Liver (tissue), 9 donors: ENCODE data around the gene MED12. TPM values are rescaled to one million over a fixed set of nuclear protein-coding genes. Genes with fewer than 3 reads are reported as not detected.

Experiments used
- DNase-seq: peaks from one replicate; pipeline ENCODE4 v3.0.0-alpha.2; 2017; ENCODE audit warnings: low spot score
- H3K27ac ChIP-seq, 2 donors: one replicate each; pipeline ENCODE4 v1.7.0; 2013; ENCODE audit warnings: inconsistent platforms in 2 of 2, low read length in 2 of 2, control low read depth in 1 of 2, low read depth in 1 of 2, mild to moderate bottlenecking in 1 of 2
- H3K27me3 ChIP-seq, 4 donors: one replicate each; pipeline versions ENCODE4 v1.6.1 to v1.7.0; 2013; ENCODE audit warnings: low read length in 3 of 4, inconsistent platforms in 1 of 4, mild to moderate bottlenecking in 1 of 4, moderate library complexity in 1 of 4; ENCODE audit not compliant: control insufficient read depth in 4 of 4, insufficient read depth in 4 of 4
- H3K36me3 ChIP-seq, 4 donors: one replicate each; pipeline versions ENCODE4 v1.6.1 to v1.7.0; 2013; ENCODE audit warnings: low read length in 3 of 4, mild to moderate bottlenecking in 3 of 4, low read depth in 1 of 4, moderate library complexity in 1 of 4; ENCODE audit not compliant: control insufficient read depth in 4 of 4, insufficient read depth in 3 of 4
- H3K4me1 ChIP-seq, 4 donors: one replicate each; pipeline versions ENCODE4 v1.6.1 to v1.7.0; 2013; ENCODE audit warnings: low read length in 3 of 4, mild to moderate bottlenecking in 3 of 4, moderate library complexity in 1 of 4; ENCODE audit not compliant: control insufficient read depth in 4 of 4, insufficient read depth in 4 of 4
- H3K4me3 ChIP-seq, 3 donors: one replicate each; pipeline versions ENCODE4 v1.6.1 to v1.7.0; 2013; ENCODE audit warnings: low read length in 3 of 3, control low read depth in 1 of 3, low read depth in 1 of 3, mild to moderate bottlenecking in 1 of 3
- H3K9ac ChIP-seq, 2 donors: one replicate each; pipeline ENCODE4 v1.7.0; 2013; ENCODE audit warnings: low read length in 2 of 2, mild to moderate bottlenecking in 2 of 2, moderate library complexity in 2 of 2, control low read depth in 1 of 2, low read depth in 1 of 2
- H3K9me3 ChIP-seq, 4 donors: one replicate each; pipeline versions ENCODE4 v1.6.1 to v1.7.0; 2013; ENCODE audit warnings: low read length in 3 of 4; ENCODE audit not compliant: control insufficient read depth in 4 of 4
- EGR1 ChIP-seq, 2 donors: IDR thresholded peaks; 2 replicates each; pipeline ENCODE4 v1.6.1; 2016 to 2018; ENCODE audit warnings: antibody characterized with exemption in 2 of 2, low read depth in 2 of 2
- FOXA1 ChIP-seq: IDR thresholded peaks from 2 replicates; pipeline ENCODE4 v1.6.1; 2016; ENCODE audit warnings: antibody characterized with exemption
- FOXA2 ChIP-seq: IDR thresholded peaks from 2 replicates; pipeline ENCODE4 v1.6.1; 2016; ENCODE audit warnings: antibody characterized with exemption
- HNF4G ChIP-seq: IDR thresholded peaks from 2 replicates; pipeline ENCODE4 v1.6.1; 2016; ENCODE audit warnings: antibody characterized with exemption
- JUND ChIP-seq, 2 donors: IDR thresholded peaks; 2 replicates each; pipeline ENCODE4 v1.6.1; 2016; ENCODE audit warnings: antibody characterized with exemption in 2 of 2
- NR2F2 ChIP-seq: IDR thresholded peaks from 2 replicates; pipeline ENCODE4 v1.6.1; 2016; ENCODE audit warnings: antibody characterized with exemption
- RXRA ChIP-seq, 2 donors: IDR thresholded peaks; 2 replicates each; pipeline ENCODE4 v1.6.1; 2017 to 2018; ENCODE audit warnings: antibody characterized with exemption in 2 of 2, mild to moderate bottlenecking in 1 of 2
- SP1 ChIP-seq: IDR thresholded peaks from 2 replicates; pipeline ENCODE4 v1.6.1; 2018; ENCODE audit warnings: antibody characterized with exemption, mild to moderate bottlenecking
- YY1 ChIP-seq: IDR thresholded peaks from 2 replicates; pipeline ENCODE4 v1.6.1; 2016; ENCODE audit warnings: antibody characterized with exemption, mild to moderate bottlenecking
- WGBS: extraction: QIAGEN DNeasy Blood & Tissue Kit; methylation state at CpG from one replicate; pipeline ENCODE4 v1.1.7; 2013; 5-methylcytosine and 5-hydroxymethylcytosine counted together
- polyA plus RNA-seq, 2 donors: library from polyadenylated mRNA; stranded (reverse) in 1 of 2; unstranded in 1 of 2; fragments of 200-250 nt in 1 of 2; fragments of >200 nt in 1 of 2; fragmentation: Nextera tagmentation in 1 of 2; extraction: Ambion mirVana in 1 of 2; gene quantifications; one replicate each; pipeline versions ENCODE4 v1.2.1 to v1.2.3, GENCODE V29; 2013 to 2015
- total RNA-seq, 2 donors: library from RNA; depleted of rRNA; stranded (reverse); fragments of >200 nt; gene quantifications; one replicate each; pipeline ENCODE4 v1.2.3, GENCODE V29; 2014
- TF ChIP-seq, protein P1 (sequence below): IDR thresholded peaks from 2 replicates; pipeline ENCODE4 v1.6.1; 2016; ENCODE audit warnings: antibody characterized with exemption, mild to moderate bottlenecking
- TF ChIP-seq, protein P2 (sequence below): IDR thresholded peaks from 2 replicates; pipeline ENCODE4 v1.6.1; 2016; ENCODE audit warnings: antibody characterized with exemption
- TF ChIP-seq, protein P3 (sequence below): fragments of 150-350 bp; IDR thresholded peaks from 2 replicates; pipeline ENCODE4 v1.5.1; 2017; ENCODE audit warnings: improper control_type of control experiment, low read depth, low read length; ENCODE audit not compliant: missing input control
- TF ChIP-seq, protein P4 (sequence below): IDR thresholded peaks from 2 replicates; pipeline ENCODE4 v1.6.1; 2016; ENCODE audit warnings: antibody characterized with exemption
- TF ChIP-seq, protein P5 (sequence below): IDR thresholded peaks from 2 replicates; pipeline ENCODE4 v1.6.1; 2016; ENCODE audit warnings: antibody characterized with exemption
- donor health status: healthy.
- donor health status: healthy.
- donor health status: healthy.
- donor health status: healthy.
- donor health status: healthy.

The MED12 gene
- total and polyA plus RNA-seq, 4 donors = 3.2 to 25.6 (median 9.3) TPM

DNA sequence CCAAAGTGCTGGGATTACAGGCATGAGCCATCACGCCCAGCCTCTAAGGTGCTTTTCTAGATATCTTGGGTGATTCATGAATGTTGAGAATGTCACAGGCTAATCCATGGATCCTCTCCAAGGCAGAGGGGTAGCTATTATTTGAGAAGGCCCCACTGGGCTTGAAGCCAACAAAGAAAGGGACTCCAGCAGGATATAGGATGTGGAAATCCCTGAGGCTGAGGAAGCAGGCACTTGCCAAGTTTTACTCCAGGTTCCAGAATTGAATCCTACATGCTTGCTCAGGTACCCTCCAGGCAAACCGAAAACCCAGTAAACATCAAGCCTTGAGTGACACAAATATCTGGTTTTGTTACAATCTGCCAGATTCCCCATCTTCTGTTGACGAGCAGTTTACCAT is 42.1 kb downstream of the MED12 start:
- Histone ChIP-seq H3K36me3 (no peaks in the 10 kb centered on the region), H3K9ac (no peak overlapping the region), H3K4me3 (no peak overlapping the region), H3K4me1 (no peaks in the 10 kb centered on the region), H3K9me3 (no peaks in the 10 kb centered on the region), H3K27ac (no peak overlapping the region), H3K27me3 (no peaks in the 10 kb centered on the region)
- TF ChIP-seq NR2F2 (no peak), YY1 (no peak), FOXA2 (no peak), JUND (IDR thresholded peaks at IDR 0.05) (no peak), EGR1 (IDR thresholded peaks at IDR 0.05; ENCODE audit: low read depth in 2 of 2) (no peak), RXRA (IDR thresholded peaks at IDR 0.05) (no peak), FOXA1 (no peak), SP1 (no peak)
- TF ChIP-seq, protein P1, sequence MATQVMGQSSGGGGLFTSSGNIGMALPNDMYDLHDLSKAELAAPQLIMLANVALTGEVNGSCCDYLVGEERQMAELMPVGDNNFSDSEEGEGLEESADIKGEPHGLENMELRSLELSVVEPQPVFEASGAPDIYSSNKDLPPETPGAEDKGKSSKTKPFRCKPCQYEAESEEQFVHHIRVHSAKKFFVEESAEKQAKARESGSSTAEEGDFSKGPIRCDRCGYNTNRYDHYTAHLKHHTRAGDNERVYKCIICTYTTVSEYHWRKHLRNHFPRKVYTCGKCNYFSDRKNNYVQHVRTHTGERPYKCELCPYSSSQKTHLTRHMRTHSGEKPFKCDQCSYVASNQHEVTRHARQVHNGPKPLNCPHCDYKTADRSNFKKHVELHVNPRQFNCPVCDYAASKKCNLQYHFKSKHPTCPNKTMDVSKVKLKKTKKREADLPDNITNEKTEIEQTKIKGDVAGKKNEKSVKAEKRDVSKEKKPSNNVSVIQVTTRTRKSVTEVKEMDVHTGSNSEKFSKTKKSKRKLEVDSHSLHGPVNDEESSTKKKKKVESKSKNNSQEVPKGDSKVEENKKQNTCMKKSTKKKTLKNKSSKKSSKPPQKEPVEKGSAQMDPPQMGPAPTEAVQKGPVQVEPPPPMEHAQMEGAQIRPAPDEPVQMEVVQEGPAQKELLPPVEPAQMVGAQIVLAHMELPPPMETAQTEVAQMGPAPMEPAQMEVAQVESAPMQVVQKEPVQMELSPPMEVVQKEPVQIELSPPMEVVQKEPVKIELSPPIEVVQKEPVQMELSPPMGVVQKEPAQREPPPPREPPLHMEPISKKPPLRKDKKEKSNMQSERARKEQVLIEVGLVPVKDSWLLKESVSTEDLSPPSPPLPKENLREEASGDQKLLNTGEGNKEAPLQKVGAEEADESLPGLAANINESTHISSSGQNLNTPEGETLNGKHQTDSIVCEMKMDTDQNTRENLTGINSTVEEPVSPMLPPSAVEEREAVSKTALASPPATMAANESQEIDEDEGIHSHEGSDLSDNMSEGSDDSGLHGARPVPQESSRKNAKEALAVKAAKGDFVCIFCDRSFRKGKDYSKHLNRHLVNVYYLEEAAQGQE = no peak
- TF ChIP-seq, protein P2, sequence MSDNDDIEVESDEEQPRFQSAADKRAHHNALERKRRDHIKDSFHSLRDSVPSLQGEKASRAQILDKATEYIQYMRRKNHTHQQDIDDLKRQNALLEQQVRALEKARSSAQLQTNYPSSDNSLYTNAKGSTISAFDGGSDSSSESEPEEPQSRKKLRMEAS = no peak
- TF ChIP-seq, protein P3, sequence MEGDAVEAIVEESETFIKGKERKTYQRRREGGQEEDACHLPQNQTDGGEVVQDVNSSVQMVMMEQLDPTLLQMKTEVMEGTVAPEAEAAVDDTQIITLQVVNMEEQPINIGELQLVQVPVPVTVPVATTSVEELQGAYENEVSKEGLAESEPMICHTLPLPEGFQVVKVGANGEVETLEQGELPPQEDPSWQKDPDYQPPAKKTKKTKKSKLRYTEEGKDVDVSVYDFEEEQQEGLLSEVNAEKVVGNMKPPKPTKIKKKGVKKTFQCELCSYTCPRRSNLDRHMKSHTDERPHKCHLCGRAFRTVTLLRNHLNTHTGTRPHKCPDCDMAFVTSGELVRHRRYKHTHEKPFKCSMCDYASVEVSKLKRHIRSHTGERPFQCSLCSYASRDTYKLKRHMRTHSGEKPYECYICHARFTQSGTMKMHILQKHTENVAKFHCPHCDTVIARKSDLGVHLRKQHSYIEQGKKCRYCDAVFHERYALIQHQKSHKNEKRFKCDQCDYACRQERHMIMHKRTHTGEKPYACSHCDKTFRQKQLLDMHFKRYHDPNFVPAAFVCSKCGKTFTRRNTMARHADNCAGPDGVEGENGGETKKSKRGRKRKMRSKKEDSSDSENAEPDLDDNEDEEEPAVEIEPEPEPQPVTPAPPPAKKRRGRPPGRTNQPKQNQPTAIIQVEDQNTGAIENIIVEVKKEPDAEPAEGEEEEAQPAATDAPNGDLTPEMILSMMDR = no peak
- TF ChIP-seq, protein P4, sequence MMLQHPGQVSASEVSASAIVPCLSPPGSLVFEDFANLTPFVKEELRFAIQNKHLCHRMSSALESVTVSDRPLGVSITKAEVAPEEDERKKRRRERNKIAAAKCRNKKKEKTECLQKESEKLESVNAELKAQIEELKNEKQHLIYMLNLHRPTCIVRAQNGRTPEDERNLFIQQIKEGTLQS = no peak
- TF ChIP-seq, protein P5, sequence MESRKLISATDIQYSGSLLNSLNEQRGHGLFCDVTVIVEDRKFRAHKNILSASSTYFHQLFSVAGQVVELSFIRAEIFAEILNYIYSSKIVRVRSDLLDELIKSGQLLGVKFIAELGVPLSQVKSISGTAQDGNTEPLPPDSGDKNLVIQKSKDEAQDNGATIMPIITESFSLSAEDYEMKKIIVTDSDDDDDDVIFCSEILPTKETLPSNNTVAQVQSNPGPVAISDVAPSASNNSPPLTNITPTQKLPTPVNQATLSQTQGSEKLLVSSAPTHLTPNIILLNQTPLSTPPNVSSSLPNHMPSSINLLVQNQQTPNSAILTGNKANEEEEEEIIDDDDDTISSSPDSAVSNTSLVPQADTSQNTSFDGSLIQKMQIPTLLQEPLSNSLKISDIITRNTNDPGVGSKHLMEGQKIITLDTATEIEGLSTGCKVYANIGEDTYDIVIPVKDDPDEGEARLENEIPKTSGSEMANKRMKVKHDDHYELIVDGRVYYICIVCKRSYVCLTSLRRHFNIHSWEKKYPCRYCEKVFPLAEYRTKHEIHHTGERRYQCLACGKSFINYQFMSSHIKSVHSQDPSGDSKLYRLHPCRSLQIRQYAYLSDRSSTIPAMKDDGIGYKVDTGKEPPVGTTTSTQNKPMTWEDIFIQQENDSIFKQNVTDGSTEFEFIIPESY = no peak
- no peak for DNase-seq
- 94% methylated on average over 3 of the region's 3 CpGs for WGBS

DNA sequence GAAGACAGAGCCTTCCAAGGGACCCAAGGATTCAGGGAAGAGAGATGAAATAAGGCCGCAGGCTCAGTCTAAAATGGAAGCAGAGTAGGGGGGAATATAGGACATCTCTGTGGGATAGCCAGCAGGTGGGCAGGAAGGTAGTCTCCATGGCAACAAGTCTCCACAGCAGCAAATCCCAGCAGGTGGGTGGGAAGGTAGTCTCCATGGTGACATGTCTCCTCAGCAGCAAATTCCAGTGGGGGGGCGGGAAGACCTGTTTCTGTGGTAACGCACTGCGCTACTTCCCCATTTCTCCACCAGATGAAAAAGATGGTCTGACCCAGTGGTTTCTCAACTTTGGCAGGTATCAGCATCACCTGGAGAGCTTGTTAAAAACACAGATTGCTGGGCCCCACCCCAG is 44.6 kb downstream of the MED12 start:
- H3K4me3 ChIP-seq = no peak overlapping the region
- DNase-seq = no peak
- H3K9ac ChIP-seq = no peak overlapping the region
- H3K27me3 ChIP-seq = no peaks in the 10 kb centered on the region
- no peaks in the 10 kb centered on the region for H3K4me1 ChIP-seq
- TF ChIP-seq YY1 (no peak), RXRA (IDR thresholded peaks at IDR 0.05) (no peak), HNF4G (no peak), EGR1 (IDR thresholded peaks at IDR 0.05; ENCODE audit: low read depth in 2 of 2) (no peak)
- TF ChIP-seq, protein P1 = no peak
- TF ChIP-seq, protein P3 = no peak
- no peak overlapping the region for H3K27ac ChIP-seq
- H3K9me3 ChIP-seq = no peaks in the 10 kb centered on the region
- H3K36me3 ChIP-seq = no peaks in the 10 kb centered on the region
- whole genome bisulfite sequencing = 95% methylated on average over 4 of the region's 4 CpGs
